B cell (primary cell): Measurements from ENCODE around the gene RNF223. TPM values are rescaled to one million over a fixed set of nuclear protein-coding genes. Genes with fewer than 3 reads are reported as not detected.

ENCODE experiments used
- ATAC-seq: fragments of 200-7000 bp; cut with Tn5 transposase; one replicate; pipeline ENCODE4 v1.10.0; 2021; ENCODE audit warnings: low read depth, mild to moderate bottlenecking, moderate number of reproducible peaks, moderate library complexity
- CTCF ChIA-PET: fragments of 350-600 bp; sonication (Branson Sonifier 250); formaldehyde crosslinking; loops from one replicate; lab custom pipeline; 2021; ENCODE audit warnings: antibody characterized with exemption, inconsistent platforms; lab: Charles Lee
- POLR2A ChIA-PET: fragments of 350-600 bp; sonication (Branson Sonifier 250); formaldehyde crosslinking; loops from one replicate; lab custom pipeline; 2021; ENCODE audit warnings: antibody characterized with exemption; lab: Charles Lee
- DNase-seq: peaks from one replicate; pipeline ENCODE4 v3.0.0; 2013
- H2AFZ ChIP-seq: 2 replicates; pipeline ENCODE4 v1.6.1; 2012; ENCODE audit warnings: mild to moderate bottlenecking, low read depth, low read length; ENCODE audit not compliant: insufficient read depth, poor library complexity, severe bottlenecking
- H3K27ac ChIP-seq, 2 donors: 1 replicate in 1 of 2; 2 replicates in 1 of 2; pipeline ENCODE4 v1.5.1; 2012 to 2013; ENCODE audit warnings: low read length in 2 of 2, mild to moderate bottlenecking in 2 of 2, moderate library complexity in 1 of 2
- H3K27me3 ChIP-seq, 4 experiments: fragments of 200-600 bp in 1 of 4; sonication (generic) in 1 of 4; replicated peaks in 1 of 4; 1 replicate in 2 of 4; 2 replicates in 2 of 4; pipeline versions ENCODE4 v1.6.1 to v1.7.0; 2013 to 2016; ENCODE audit warnings: low read length in 3 of 4, mild to moderate bottlenecking in 2 of 4, mixed read lengths in 1 of 4, moderate library complexity in 1 of 4; ENCODE audit not compliant: insufficient read depth in 4 of 4, control insufficient read depth in 3 of 4; ENCODE audit errors: control extremely low read depth in 1 of 4
- H3K36me3 ChIP-seq, 2 experiments: replicated peaks in 1 of 2; 1 replicate in 1 of 2; 2 replicates in 1 of 2; pipeline versions ENCODE4 v1.6.1 to v1.7.1; 2013; ENCODE audit warnings: low read length in 1 of 2; ENCODE audit not compliant: insufficient read depth in 2 of 2, control insufficient read depth in 1 of 2; ENCODE audit errors: control extremely low read depth in 1 of 2, extremely low read depth in 1 of 2
- H3K4me1 ChIP-seq, 2 donors: fragments of 200-600 bp in 1 of 2; sonication (generic) in 1 of 2; 1 replicate in 1 of 2; 2 replicates in 1 of 2; pipeline versions ENCODE4 v1.5.1 to v1.6.1; 2013 to 2017; ENCODE audit warnings: low read length in 2 of 2; ENCODE audit not compliant: control insufficient read depth in 2 of 2, insufficient read depth in 2 of 2
- H3K4me2 ChIP-seq: replicated peaks from 2 replicates; pipeline ENCODE3; 2012; ENCODE audit warnings: mild to moderate bottlenecking, low read depth, low read length; ENCODE audit not compliant: poor library complexity, severe bottlenecking
- H3K4me3 ChIP-seq, 5 experiments: fragments of 200-600 bp in 1 of 5; sonication (generic) in 1 of 5; 1 replicate in 3 of 5; 2 replicates in 2 of 5; pipeline versions ENCODE4 v1.5.1 to v1.7.0; 2011 to 2016; ENCODE audit warnings: low read length in 4 of 5, mild to moderate bottlenecking in 4 of 5, low read depth in 2 of 5, control low read depth in 1 of 5, moderate library complexity in 1 of 5; ENCODE audit not compliant: insufficient read depth in 1 of 5; ENCODE audit errors: control extremely low read depth in 1 of 5, extremely low read depth in 1 of 5
- H3K79me2 ChIP-seq: fragments of 200-600 bp; sonication (generic); one replicate; pipeline ENCODE4 v1.6.0; 2016; ENCODE audit warnings: low read length; ENCODE audit not compliant: control insufficient read depth, insufficient read depth
- H3K9ac ChIP-seq: fragments of 200-600 bp; sonication (generic); 2 replicates; pipeline ENCODE4 v1.6.1; 2017; ENCODE audit warnings: mild to moderate bottlenecking, low read length, moderate library complexity
- H3K9me3 ChIP-seq, 3 donors: one replicate each; pipeline versions ENCODE4 v1.6.1 to v1.7.1; 2013; ENCODE audit warnings: low read length in 2 of 3; ENCODE audit not compliant: control insufficient read depth in 2 of 3, insufficient read depth in 1 of 3; ENCODE audit errors: control extremely low read depth in 1 of 3
- H4K20me1 ChIP-seq: 2 replicates; pipeline ENCODE4 v1.6.0; 2012; ENCODE audit warnings: mild to moderate bottlenecking, low read length; ENCODE audit not compliant: insufficient read depth, control insufficient read depth, poor library complexity, severe bottlenecking
- H3K27ac Mint-ChIP-seq: one replicate; pipeline ENCODE4 v1.8.0; 2021; ENCODE audit warnings: mixed read lengths
- H3K27me3 Mint-ChIP-seq: one replicate; pipeline ENCODE4 v1.8.0; 2021; ENCODE audit warnings: mixed read lengths
- H3K4me1 Mint-ChIP-seq: one replicate; pipeline ENCODE4 v1.8.0; 2021; ENCODE audit warnings: mixed read lengths
- H3K4me3 Mint-ChIP-seq: one replicate; pipeline ENCODE4 v1.8.0; 2021; ENCODE audit warnings: mixed read lengths
- H3K9me3 Mint-ChIP-seq: one replicate; pipeline ENCODE4 v1.8.0; 2022; ENCODE audit warnings: mixed read lengths; ENCODE audit not compliant: insufficient read depth
- CTCF ChIP-seq: fragments of 200-600 bp; IDR thresholded peaks from one replicate; pipeline ENCODE4 v1.8.0; 2022; ENCODE audit warnings: antibody characterized with exemption, mild to moderate bottlenecking
- EZH2 ChIP-seq: IDR thresholded peaks from 2 replicates; pipeline ENCODE4 v1.6.1; 2012; ENCODE audit warnings: borderline replicate concordance, low read depth, mild to moderate bottlenecking, moderate library complexity, low read length; ENCODE audit not compliant: insufficient read depth, poor library complexity, severe bottlenecking
- WGBS: methylation state at CpG from one replicate; pipeline ENCODE4 v1.1.5; 2013; ENCODE audit warnings: missing lambda C conversion rate; ENCODE audit not compliant: insufficient coverage; 5-methylcytosine and 5-hydroxymethylcytosine counted together
- intact Hi-C: fragments of 100-400 bp; cut with micrococcal nuclease; formaldehyde crosslinking; loops from one replicate; pipeline ENCODE4 v1.10.0; 2022
- polyA plus RNA-seq: library from polyadenylated mRNA; depleted of rRNA; stranded (reverse); fragments of >200 nt; gene quantifications from 2 replicates; pipeline ENCODE4 v1.2.3, GENCODE V29; 2012
- total RNA-seq, 2 donors: library from RNA; stranded (reverse); fragments of 120-200 nt in 1 of 2; gene quantifications; 1 replicate in 1 of 2; 2 replicates in 1 of 2; pipeline versions ENCODE4 v1.2.3 to v1.2.4, GENCODE V29; 2013 to 2022

The RNF223 gene
- total and polyA plus RNA-seq, 2 donors (not counting 1 experiment from before 2014, with no cell fraction given) = not detected

GRCh38 chr1:1043921-1044320 is 30.2 kb downstream of the RNF223 start:
- intact Hi-C loops = no loop called here
- no peaks in the 10 kb centered on the region for H3K36me3 ChIP-seq
- peaks cover 4% of the 10 kb centered on the region for H3K27me3 Mint-ChIP-seq
- no peaks in the 10 kb centered on the region for H3K79me2 ChIP-seq
- no peak overlapping the region for H3K27ac Mint-ChIP-seq
- ATAC-seq (no peak), DNase-seq (no peak)
- H3K4me2 ChIP-seq = no peak overlapping the region
- H3K9ac ChIP-seq = no peak overlapping the region
- no peaks in the 10 kb centered on the region for H3K9me3 Mint-ChIP-seq
- no peak overlapping the region for H3K27ac ChIP-seq
- peaks cover 16% of the 10 kb centered on the region for H3K4me1 Mint-ChIP-seq
- peaks cover 11% of the 10 kb centered on the region for H4K20me1 ChIP-seq
- POLR2A ChIA-PET = interaction anchor here (1.8 kb wide), 1 partner anchor 15 kb away, joined by 3 read pairs; no protein-coding TSS in a partner anchor
- peaks cover 0 to 18% (median 6%) of the 10 kb centered on the region in 4 experiments for H3K27me3 ChIP-seq
- peaks cover 17% of the 10 kb centered on the region in 2 donors for H3K4me1 ChIP-seq
- WGBS = 97% methylated on average over 33 of the region's 33 CpGs
- H3K4me3 ChIP-seq = no peak overlapping the region
- TF ChIP-seq EZH2 = no peak
- no peak for TF ChIP-seq CTCF
- H2AFZ ChIP-seq = no peak overlapping the region
- H3K9me3 ChIP-seq = peaks cover 0 to 7% (median 0%) of the 10 kb centered on the region in 3 donors
- H3K4me3 Mint-ChIP-seq = no peak overlapping the region
- CTCF ChIA-PET = interaction anchor here (2.5 kb wide), 1 partner anchor 11 kb away, joined by 9 read pairs; no protein-coding TSS in a partner anchor

- Histone ChIP-seq H3K79me2 (no peaks in the 10 kb centered on the region), H3K4me1 (peaks cover 22% of the 10 kb centered on the region in 2 donors), H3K9ac (no peak overlapping the region), H3K27me3 (peaks cover 0 to 23% (median 8%) of the 10 kb centered on the region in 4 experiments), H3K4me2 (no peak overlapping the region), H2AFZ (no peak overlapping the region), H3K36me3 (no peaks in the 10 kb centered on the region), H3K4me3 (no peak overlapping the region), H3K27ac (no peak overlapping the region), H4K20me1 (peaks cover 11% of the 10 kb centered on the region), H3K9me3 (peaks cover 0 to 9% (median 0%) of the 10 kb centered on the region in 3 donors)
- H3K9me3 Mint-ChIP-seq = no peaks in the 10 kb centered on the region
- no peak overlapping the region for H3K4me3 Mint-ChIP-seq
- ATAC-seq = no peak
- no peak overlapping the region for H3K27ac Mint-ChIP-seq
- H3K27me3 Mint-ChIP-seq = peaks cover 9% of the 10 kb centered on the region
- intact Hi-C loops = no loop called here
- peaks cover 21% of the 10 kb centered on the region for H3K4me1 Mint-ChIP-seq
- CTCF ChIA-PET = interaction anchor here (2.5 kb wide), 1 partner anchor 10 kb away, joined by 9 read pairs; no protein-coding TSS in a partner anchor
- no peak for DNase-seq
- WGBS = 97% methylated on average over 25 of the region's 27 CpGs
- POLR2A ChIA-PET = interaction anchor here (1.8 kb wide), 1 partner anchor 16 kb away, joined by 3 read pairs; no protein-coding TSS in a partner anchor
- no peak for TF ChIP-seq EZH2
- TF ChIP-seq CTCF = no peak
These were observed 30.7 kb downstream of the RNF223 start for GRCh38 chr1:1043411-1043810.
